HPDE6-E6E7 (cell line): Measurements from ENCODE around the gene ARL8A.

Experiments
- DNase-seq: peaks from one replicate; pipeline ENCODE4 v3.0.0; 2011; ENCODE audit warnings: missing footprints; ENCODE audit errors: extremely low spot score

ARL8A gene

GRCh38 chr1:202135221-202135721 lies 9.3 kb downstream of the ARL8A start:
- peak; percentile 86 for DNase-seq

GRCh38 chr1:202134645-202135172 lies 9.8 kb downstream of the ARL8A start:
- DNase-seq: no peak

GRCh38 chr1:202133989-202134388 lies 10.5 kb downstream of the ARL8A start:
- no peak for DNase-seq

GRCh38 chr1:202133496-202133895 lies 11.0 kb downstream of the ARL8A start:
- DNase-seq: no peak

GRCh38 chr1:202133001-202133400 lies 11.5 kb downstream of the ARL8A start:
- DNase-seq: no peak

GRCh38 chr1:202131956-202132821 lies 12.3 kb downstream of the ARL8A start:
- no peak for DNase-seq

GRCh38 chr1:202130816-202131522 lies 13.6 kb downstream of the ARL8A start:
- DNase-seq: no peak

- no peak for DNase-seq
Observed at GRCh38 chr1:202130297-202130721, 14.2 kb downstream of the ARL8A start.

GRCh38 chr1:202129453-202130296 lies 14.9 kb downstream of the ARL8A start:
- DNase-seq: no peak

GRCh38 chr1:202127836-202128622 lies 16.5 kb downstream of the ARL8A start:
- DNase-seq: no peak

- DNase-seq: no peak
Observed at GRCh38 chr1:202127061-202127460, 17.5 kb downstream of the ARL8A start.

- DNase-seq: no peak
Observed at GRCh38 chr1:202126426-202126825, 18.1 kb downstream of the ARL8A start.

- no peak for DNase-seq
Observed at GRCh38 chr1:202125611-202126010, 18.9 kb downstream of the ARL8A start.

GRCh38 chr1:202124142-202124541 lies 20.4 kb downstream of the ARL8A start:
- DNase-seq: no peak

GRCh38 chr1:202123336-202123813 lies 21.2 kb downstream of the ARL8A start:
- DNase-seq: no peak

- DNase-seq: no peak
Observed at GRCh38 chr1:202122639-202123335, 21.8 kb downstream of the ARL8A start, which contains the start of gene GPR37L1. TSS of gene GPR37L1 (plus strand) at chr1:202122917. CDS start at chr1:202122964, 47 bp downstream.

- DNase-seq: no peak
Observed at GRCh38 chr1:202121006-202121405, 23.5 kb downstream of the ARL8A start.

- DNase-seq: no peak
Observed at GRCh38 chr1:202117898-202118371, 26.6 kb downstream of the ARL8A start.

- DNase-seq: no peak
Observed at GRCh38 chr1:202116287-202116686, 28.2 kb downstream of the ARL8A start.
